ENCODE measurements around the gene BCL11B.

The BCL11B gene

DNA sequence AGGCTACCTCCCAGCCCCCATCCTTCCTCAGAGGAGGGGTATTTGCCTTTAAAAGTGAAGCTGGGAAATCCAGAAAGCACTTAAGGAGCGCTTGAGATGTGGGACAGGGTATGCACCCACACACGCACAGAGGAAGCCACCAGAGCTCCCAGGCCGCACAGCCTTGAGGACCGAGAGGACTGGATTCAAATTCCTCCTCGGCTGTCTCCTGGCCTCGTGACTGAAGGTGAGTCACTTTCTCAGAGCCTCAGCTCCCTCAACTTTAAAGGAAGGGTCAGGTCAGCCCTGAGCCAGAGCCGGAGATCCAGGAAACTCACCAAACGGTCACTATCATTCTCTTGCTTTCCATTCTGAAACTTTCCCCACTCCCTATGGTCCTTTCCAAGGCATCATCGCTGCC, 37.6 kb downstream of the BCL11B start:
- H3K4me3 ChIP-seq (ENCODE audit: low read depth, low read length): no peak overlapping the region
- DNase-seq (ENCODE audit: low read depth): no peak
- TF ChIP-seq, protein P1, sequence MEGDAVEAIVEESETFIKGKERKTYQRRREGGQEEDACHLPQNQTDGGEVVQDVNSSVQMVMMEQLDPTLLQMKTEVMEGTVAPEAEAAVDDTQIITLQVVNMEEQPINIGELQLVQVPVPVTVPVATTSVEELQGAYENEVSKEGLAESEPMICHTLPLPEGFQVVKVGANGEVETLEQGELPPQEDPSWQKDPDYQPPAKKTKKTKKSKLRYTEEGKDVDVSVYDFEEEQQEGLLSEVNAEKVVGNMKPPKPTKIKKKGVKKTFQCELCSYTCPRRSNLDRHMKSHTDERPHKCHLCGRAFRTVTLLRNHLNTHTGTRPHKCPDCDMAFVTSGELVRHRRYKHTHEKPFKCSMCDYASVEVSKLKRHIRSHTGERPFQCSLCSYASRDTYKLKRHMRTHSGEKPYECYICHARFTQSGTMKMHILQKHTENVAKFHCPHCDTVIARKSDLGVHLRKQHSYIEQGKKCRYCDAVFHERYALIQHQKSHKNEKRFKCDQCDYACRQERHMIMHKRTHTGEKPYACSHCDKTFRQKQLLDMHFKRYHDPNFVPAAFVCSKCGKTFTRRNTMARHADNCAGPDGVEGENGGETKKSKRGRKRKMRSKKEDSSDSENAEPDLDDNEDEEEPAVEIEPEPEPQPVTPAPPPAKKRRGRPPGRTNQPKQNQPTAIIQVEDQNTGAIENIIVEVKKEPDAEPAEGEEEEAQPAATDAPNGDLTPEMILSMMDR (IDR thresholded peaks at IDR 0.05; ENCODE audit: insufficient read depth, low read depth, low read length, missing control alignments): no peak

GRCh38 chr14:99233222-99234035, 38.6 kb downstream of the BCL11B start:
- TF ChIP-seq, protein P1 (IDR thresholded peaks at IDR 0.05; ENCODE audit: insufficient read depth, low read depth, low read length, missing control alignments): no peak
- DNase-seq (ENCODE audit: low read depth): no peak
- H3K4me3 ChIP-seq (ENCODE audit: low read depth, low read length): no peak overlapping the region

- TF ChIP-seq, protein P1 (IDR thresholded peaks at IDR 0.05; ENCODE audit: insufficient read depth, low read depth, low read length, missing control alignments): no peak
- peak; percentile 35 for DNase-seq (ENCODE audit: low read depth)
- H3K4me3 ChIP-seq (ENCODE audit: low read depth, low read length): no peak overlapping the region
These were observed 39.2 kb downstream of the BCL11B start for GRCh38 chr14:99232714-99233214.

- H3K4me3 ChIP-seq (ENCODE audit: low read depth, low read length): no peak overlapping the region
- no peak for DNase-seq (ENCODE audit: low read depth)
- TF ChIP-seq, protein P1 (IDR thresholded peaks at IDR 0.05; ENCODE audit: insufficient read depth, low read depth, low read length, missing control alignments): no peak
These were observed 39.9 kb downstream of the BCL11B start for GRCh38 chr14:99231850-99232713.

DNA sequence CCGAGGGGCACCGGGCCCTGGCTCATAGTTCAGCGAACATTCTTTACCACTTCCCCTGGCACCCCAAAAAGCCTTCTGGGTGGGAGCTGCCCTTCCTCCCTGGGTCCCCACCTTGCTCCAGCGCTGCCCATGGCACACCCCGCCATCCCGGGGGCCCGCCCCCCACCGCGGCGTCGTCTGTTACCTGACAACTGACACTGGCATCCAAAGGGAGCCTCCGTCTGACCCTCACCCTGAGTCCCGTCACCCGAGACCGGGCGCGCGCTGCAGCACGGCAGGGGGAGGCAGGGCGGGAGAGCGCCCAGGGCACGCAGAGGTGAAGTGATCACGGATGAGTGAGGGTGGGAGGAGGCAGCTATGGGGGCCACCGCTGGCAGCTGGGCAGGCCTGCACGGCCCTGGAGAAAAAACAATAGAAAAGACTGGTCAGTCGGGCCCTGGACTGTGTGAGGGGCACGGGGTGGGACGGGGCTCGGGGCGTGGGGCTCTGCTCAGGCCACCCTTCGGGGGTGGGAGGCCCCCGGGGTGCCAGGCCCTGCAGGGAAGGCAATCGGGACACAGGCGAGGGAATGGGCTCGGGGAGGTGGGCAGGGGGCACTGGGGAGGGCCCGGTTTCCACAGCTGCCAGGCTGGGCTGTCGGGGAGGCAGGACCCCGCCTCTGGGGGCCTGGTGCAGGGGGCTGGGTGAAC, 40.7 kb downstream of the BCL11B start:
- H3K4me3 ChIP-seq (ENCODE audit: low read depth, low read length): no peak overlapping the region
- DNase-seq (ENCODE audit: low read depth): no peak
- TF ChIP-seq, protein P1 (IDR thresholded peaks at IDR 0.05; ENCODE audit: insufficient read depth, low read depth, low read length, missing control alignments): no peak
